ENCODE results near the gene RHOA. TPM values are rescaled to one million over a fixed set of nuclear protein-coding genes. Genes with fewer than 3 reads are reported as not detected.
"Not testable (repeated sequence)": the region's sequence is repeated elsewhere in the genome, so short reads cannot be mapped to it uniquely, and the experiment has no call there.

The RHOA gene
- polyA plus RNA-seq, 3 donors from 2014 or later: 863 to 1,056 (median 891) TPM

GRCh38 chr3:49349348-49350114, 62.2 kb downstream of the RHOA start:
- Mint-ChIP-seq H3K27me3 (ENCODE audit: low read depth in 3 of 3) (peaks cover 0 to 2% (median 0%) of the 10 kb centered on the region in 3 donors), H3K36me3 (no peaks in the 10 kb centered on the region), H3K4me1 (no peaks in the 10 kb centered on the region), H3K4me3 (no peak overlapping the region), H3K27ac (no peak overlapping the region), H3K9me3 (no peaks in the 10 kb centered on the region)
- DNase-seq: no peak

DNA sequence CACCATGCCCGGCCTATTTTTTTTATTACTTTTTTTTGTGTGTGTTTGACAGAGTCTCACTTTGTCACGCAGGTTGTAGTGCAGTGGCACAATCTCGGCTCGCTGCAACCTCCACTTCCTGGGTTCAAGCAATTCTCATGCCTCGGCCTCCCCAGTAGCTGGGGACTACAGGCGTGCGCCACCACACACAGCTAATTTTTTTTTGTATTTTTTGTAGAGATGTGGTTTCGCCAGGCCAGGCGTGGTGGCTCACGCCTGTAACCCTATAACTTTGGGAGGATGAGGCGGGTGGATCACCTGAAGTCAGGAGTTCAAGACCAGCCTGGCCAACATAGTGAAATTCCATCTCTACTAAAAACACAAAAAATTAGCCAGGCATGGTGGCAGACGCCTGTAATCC, 63.4 kb downstream of the RHOA start:
- not testable (repeated sequence) for H3K4me1 Mint-ChIP-seq; DNase-seq; H3K4me3 Mint-ChIP-seq; H3K36me3 Mint-ChIP-seq; H3K27ac Mint-ChIP-seq; H3K9me3 Mint-ChIP-seq; H3K27me3 Mint-ChIP-seq (ENCODE audit: low read depth in 3 of 3)

GRCh38 chr3:49346797-49347251, 65.0 kb downstream of the RHOA start:
- no peak for DNase-seq
- Mint-ChIP-seq H3K9me3 (no peaks in the 10 kb centered on the region), H3K27ac (no peak overlapping the region), H3K36me3 (no peaks in the 10 kb centered on the region), H3K4me3 (no peak overlapping the region), H3K27me3 (ENCODE audit: low read depth in 3 of 3) (peaks cover 0 to 2% (median 0%) of the 10 kb centered on the region in 3 donors), H3K4me1 (peaks cover 3 to 4% of the 10 kb centered on the region in 2 donors)

- peaks cover 31 to 34% of the 10 kb centered on the region in 2 donors for H3K4me1 Mint-ChIP-seq
- peaks cover 2 to 4% (median 3%) of the 10 kb centered on the region in 3 donors for H3K27me3 Mint-ChIP-seq (ENCODE audit: low read depth in 3 of 3)
- DNase-seq: no peak
- H3K4me3 Mint-ChIP-seq: no peak overlapping the region
- H3K36me3 Mint-ChIP-seq: no peaks in the 10 kb centered on the region
- no peaks in the 10 kb centered on the region for H3K9me3 Mint-ChIP-seq
- no peak overlapping the region for H3K27ac Mint-ChIP-seq
These were observed 68.6 kb downstream of the RHOA start for GRCh38 chr3:49343163-49343562.

DNA sequence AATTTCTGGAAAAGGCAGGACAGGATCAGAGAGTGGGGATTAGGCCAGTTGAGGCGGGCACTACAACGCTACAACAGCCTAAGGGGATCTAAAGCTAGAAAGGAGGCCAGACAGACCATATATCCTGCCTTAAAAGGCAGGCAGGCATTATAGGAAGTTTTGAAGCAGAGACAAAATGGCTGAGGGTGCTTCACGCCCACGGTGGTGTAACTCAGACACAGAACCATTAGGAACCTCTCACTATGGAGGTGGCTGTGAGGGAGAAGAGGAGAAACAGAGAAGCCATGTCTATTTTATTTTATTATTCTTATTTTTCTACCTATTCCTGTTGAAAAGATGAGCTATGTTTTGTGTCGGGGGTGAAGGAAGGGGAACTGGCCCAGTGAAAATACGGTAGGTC, 69.8 kb downstream of the RHOA start:
- Mint-ChIP-seq H3K9me3 (no peaks in the 10 kb centered on the region), H3K4me1 (peaks cover 33 to 39% of the 10 kb centered on the region in 2 donors), H3K27me3 (ENCODE audit: low read depth in 3 of 3) (peaks cover under 1 to 4% (median 3%) of the 10 kb centered on the region in 3 donors), H3K27ac (peak overlapping the region in 5 of 6 donors; percentile 54 to 89 (median 75)), H3K4me3 (peak overlapping the region in 1 of 5 donors; percentile 36), H3K36me3 (peaks cover 0 to 3% (median 0%) of the 10 kb centered on the region in 3 donors)
- no peak for DNase-seq

- Mint-ChIP-seq H3K27ac (peak within 1 kb of the TSS; percentile 92 to 99 (median 93)), H3K4me1 (peaks cover 35 to 45% of the 10 kb centered on the region in 2 donors), H3K9me3 (no peaks in the 10 kb centered on the region), H3K36me3 (peaks cover 0 to 7% (median 0%) of the 10 kb centered on the region in 3 donors), H3K27me3 (ENCODE audit: low read depth in 3 of 3) (peaks cover 2 to 4% (median 3%) of the 10 kb centered on the region in 3 donors), H3K4me3 (peak within 1 kb of the TSS; percentile 88 to 95 (median 95))
- DNase-seq: peak; percentile 88 to 91 (median 90)
These were observed 71.6 kb downstream of the RHOA start, which contains the start of gene USP4 for GRCh38 chr3:49339941-49340800. TSS of gene USP4 (minus strand) at chr3:49340053. CDS start at chr3:49340024, 29 bp downstream.

DNA sequence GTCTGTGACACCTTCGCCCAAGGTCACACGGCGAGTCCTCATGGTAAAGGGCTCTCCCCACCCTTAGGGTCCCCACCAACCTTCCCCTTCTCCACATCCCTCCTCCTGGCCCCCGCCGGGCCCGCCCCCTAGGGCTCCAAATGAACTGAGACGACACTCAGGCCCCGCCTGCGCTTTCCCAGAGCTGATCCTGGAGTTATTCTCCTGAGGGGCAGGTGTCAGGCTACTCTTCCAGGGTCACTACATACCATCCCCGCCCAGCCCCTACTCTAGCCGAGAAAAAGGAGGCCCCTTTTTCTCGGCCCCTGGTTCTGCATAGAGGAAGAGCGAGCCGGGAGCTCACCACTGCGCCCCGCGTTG, 72.2 kb downstream of the RHOA start:
- peak overlapping the region; percentile 88 to 95 (median 95) for H3K4me3 Mint-ChIP-seq
- peaks cover 0 to 12% (median 5%) of the 10 kb centered on the region in 3 donors for H3K36me3 Mint-ChIP-seq
- no peaks in the 10 kb centered on the region for H3K9me3 Mint-ChIP-seq
- peaks cover 35 to 46% of the 10 kb centered on the region in 2 donors for H3K4me1 Mint-ChIP-seq
- peak overlapping the region; percentile 92 to 99 (median 93) for H3K27ac Mint-ChIP-seq
- peaks cover 2 to 4% (median 3%) of the 10 kb centered on the region in 3 donors for H3K27me3 Mint-ChIP-seq (ENCODE audit: low read depth in 3 of 3)
- no peak for DNase-seq

- Mint-ChIP-seq H3K4me1 (peaks cover 29 to 42% of the 10 kb centered on the region in 2 donors), H3K9me3 (no peaks in the 10 kb centered on the region), H3K36me3 (peaks cover 2 to 32% (median 12%) of the 10 kb centered on the region in 3 donors), H3K27ac (peak overlapping the region in 3 of 6 donors; percentile 69 to 82 (median 69)), H3K4me3 (no peak overlapping the region), H3K27me3 (ENCODE audit: low read depth in 3 of 3) (peaks cover 0 to 2% (median 0%) of the 10 kb centered on the region in 3 donors)
- no peak for DNase-seq
These were observed 77.7 kb downstream of the RHOA start for GRCh38 chr3:49333916-49334633.

GRCh38 chr3:49333091-49333490, 78.7 kb downstream of the RHOA start:
- Mint-ChIP-seq H3K36me3 (peaks cover 3 to 36% (median 12%) of the 10 kb centered on the region in 3 donors), H3K9me3 (no peaks in the 10 kb centered on the region), H3K27ac (peak overlapping the region; percentile 40 to 89 (median 74)), H3K4me3 (no peak overlapping the region), H3K27me3 (ENCODE audit: low read depth in 3 of 3) (peaks cover 0 to 2% (median 0%) of the 10 kb centered on the region in 3 donors), H3K4me1 (peaks cover 21 to 34% of the 10 kb centered on the region in 2 donors)
- DNase-seq: peak in 1 of 3 donors; percentile 8

GRCh38 chr3:49329186-49329585, 82.6 kb downstream of the RHOA start:
- peaks cover 17 to 22% of the 10 kb centered on the region in 2 donors for H3K4me1 Mint-ChIP-seq
- H3K9me3 Mint-ChIP-seq: no peaks in the 10 kb centered on the region
- DNase-seq: no peak
- H3K27ac Mint-ChIP-seq: no peak overlapping the region
- no peak overlapping the region for H3K4me3 Mint-ChIP-seq
- H3K27me3 Mint-ChIP-seq (ENCODE audit: low read depth in 3 of 3): peaks cover 0 to 2% (median 0%) of the 10 kb centered on the region in 3 donors
- peaks cover 9 to 38% (median 16%) of the 10 kb centered on the region in 3 donors for H3K36me3 Mint-ChIP-seq

DNA sequence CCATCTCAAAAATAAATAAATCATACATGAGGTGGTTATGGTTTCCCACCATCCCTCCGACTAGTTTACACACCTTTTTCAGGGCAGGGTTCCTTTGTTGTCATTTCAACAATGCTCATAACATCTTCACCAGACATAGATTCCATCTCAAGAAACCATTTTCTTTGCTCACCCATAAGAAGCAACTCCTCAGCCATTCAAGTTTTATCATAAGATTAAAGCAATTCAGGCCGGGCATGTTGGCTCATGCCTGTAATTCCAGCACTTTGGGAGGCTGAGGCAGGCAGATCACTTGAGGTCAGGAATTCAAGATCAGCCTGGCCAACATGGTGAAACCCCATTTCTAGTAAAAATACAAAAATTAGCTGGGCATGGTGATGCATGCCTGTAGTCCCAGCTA, 83.4 kb downstream of the RHOA start:
- H3K27ac Mint-ChIP-seq; H3K4me3 Mint-ChIP-seq; H3K27me3 Mint-ChIP-seq (ENCODE audit: low read depth in 3 of 3); DNase-seq; H3K9me3 Mint-ChIP-seq: not testable (repeated sequence)
- Mint-ChIP-seq H3K36me3 (peaks cover 11 to 44% (median 20%) of the 10 kb centered on the region in 3 donors), H3K4me1 (peaks cover 10 to 14% of the 10 kb centered on the region in 2 donors)

GRCh38 chr3:49327485-49327884, 84.3 kb downstream of the RHOA start:
- Mint-ChIP-seq H3K36me3 (peaks cover 8 to 40% (median 21%) of the 10 kb centered on the region in 3 donors), H3K27ac (no peak overlapping the region), H3K9me3 (no peaks in the 10 kb centered on the region), H3K4me3 (no peak overlapping the region), H3K4me1 (peaks cover 4 to 6% of the 10 kb centered on the region in 2 donors), H3K27me3 (ENCODE audit: low read depth in 3 of 3) (peaks cover 0 to 2% (median 0%) of the 10 kb centered on the region in 3 donors)
- peak in 1 of 3 donors; percentile 7 for DNase-seq

GRCh38 chr3:49324768-49325167, 87.0 kb downstream of the RHOA start:
- Mint-ChIP-seq H3K9me3 (no peaks in the 10 kb centered on the region), H3K27ac (peak overlapping the region in 1 of 6 donors; percentile 31), H3K4me1 (peaks cover 2 to 6% of the 10 kb centered on the region in 2 donors), H3K36me3 (peaks cover 23 to 45% (median 29%) of the 10 kb centered on the region in 3 donors), H3K4me3 (no peak overlapping the region), H3K27me3 (ENCODE audit: low read depth in 3 of 3) (peaks cover 0 to 2% (median 1%) of the 10 kb centered on the region in 3 donors)
- no peak for DNase-seq
